Heart left ventricle (tissue), 16 donors: ENCODE data around the gene SPSB3. TPM values are rescaled to one million over a fixed set of nuclear protein-coding genes. Genes with fewer than 3 reads are reported as not detected.
A peak's percentile ranks its signal among the peaks of the same experiment; 100 is the strongest.

ENCODE experiments used
- ATAC-seq, 4 donors: fragments of 200-7000 bp; cut with Tn5 transposase; one replicate each; pipeline ENCODE4 v1.9.1; 2020 to 2022; ENCODE audit warnings: moderate library complexity in 4 of 4, mild to moderate bottlenecking in 3 of 4, moderate number of reproducible peaks in 1 of 4
- DNase-seq, 5 donors: peaks; one replicate each; pipeline ENCODE4 v3.0.0-alpha.2; 2020
- H3K27ac ChIP-seq, 12 donors: fragments of 200-600 bp; sonication (generic) in 4 of 12; one replicate each; pipeline versions ENCODE4 v1.5.0 to v1.8.0; 2016 to 2022; ENCODE audit warnings: mild to moderate bottlenecking in 2 of 12
- H3K27me3 ChIP-seq, 9 donors: fragments of 200-600 bp; sonication (generic) in 2 of 9; one replicate each; pipeline versions ENCODE4 v1.5.1 to v1.8.0; 2016 to 2022; ENCODE audit warnings: mild to moderate bottlenecking in 3 of 9
- H3K36me3 ChIP-seq, 9 donors: fragments of 200-600 bp; sonication (generic) in 2 of 9; one replicate each; pipeline versions ENCODE4 v1.5.0 to v1.8.0; 2018 to 2022; ENCODE audit warnings: mild to moderate bottlenecking in 2 of 9
- H3K4me1 ChIP-seq, 12 donors: fragments of 200-600 bp; sonication (generic) in 4 of 12; one replicate each; pipeline versions ENCODE4 v1.5.0 to v1.8.0; 2016 to 2022; ENCODE audit warnings: mild to moderate bottlenecking in 3 of 12
- H3K4me3 ChIP-seq, 12 donors: fragments of 200-600 bp; sonication (generic) in 4 of 12; one replicate each; pipeline versions ENCODE4 v1.5.0 to v1.8.0; 2017 to 2022; ENCODE audit warnings: mild to moderate bottlenecking in 9 of 12, moderate library complexity in 4 of 12
- H3K9me3 ChIP-seq, 12 donors: fragments of 200-600 bp; sonication (generic) in 4 of 12; one replicate each; pipeline versions ENCODE4 v1.5.0 to v1.8.0; 2016 to 2022; ENCODE audit warnings: mild to moderate bottlenecking in 1 of 12
- CTCF ChIP-seq, 12 donors: fragments of 200-600 bp; sonication (generic) in 4 of 12; IDR thresholded peaks; one replicate each; pipeline versions ENCODE4 v1.5.0 to v1.8.0; 2018 to 2022; ENCODE audit warnings: antibody characterized with exemption in 12 of 12, mild to moderate bottlenecking in 5 of 12
- POLR2A ChIP-seq, 2 donors: fragments of 450-650 bp; IDR thresholded peaks; one replicate each; pipeline ENCODE4 v1.6.1; 2017; ENCODE audit warnings: antibody characterized with exemption in 2 of 2, mild to moderate bottlenecking in 2 of 2, moderate library complexity in 2 of 2
- WGBS, 4 donors: extraction: QIAGEN DNeasy Blood & Tissue Kit in 2 of 4; methylation state at CpG; one replicate each; pipeline versions ENCODE4 v1.1.5 to v1.1.7; 2013 to 2018; 5-methylcytosine and 5-hydroxymethylcytosine counted together
- intact Hi-C, 10 donors: fragments of 100-400 bp; cut with DNase I; formaldehyde crosslinking; loops; one replicate each; pipeline versions ENCODE4 v1.11.1 to v1.14.2; 2022
- polyA plus RNA-seq, 2 donors: library from polyadenylated mRNA; stranded (reverse); fragments of 200-250 nt; gene quantifications; one replicate each; pipeline ENCODE4 v1.2.3, GENCODE V29; 2013
- total RNA-seq, 9 donors: library from RNA; depleted of rRNA in 2 of 9; stranded (reverse); fragments of >200 nt in 2 of 9; fragmentation: NEBNext Ultra II Directional in 3 of 9; extraction: Animal tissue kit (Norgen Biotek cat#: 25700) in 3 of 9; gene quantifications; one replicate each; pipeline versions ENCODE4 v1.1.0 to v1.2.4, GENCODE V29; 2016 to 2023
- donor health status: ischemic (EF 13 %, LVEDD 7.1; RV severe dilation, severe dysfunction).
- donor health status: healthy with polysubstance abuse.
- donor health status: DM: no; HTN: yes; CAD: no.
- donor health status: DM: no; HTN: no; CAD: no.
- donor health status: ischemic (EF 25% LVEDD 6.9; RV normal size, moderate dysfunction).
- donor health status: ischemic (EF 25% LVEDD 5.7; RV mildly dilated, moderate dysfunction).
- donor health status: healthy.
- donor health status: DM: yes; HTN: yes; CAD: no.
- donor health status: ischemic (EF 35%, LVEDD 5.7; RV mildly dilated, moderate dysfunction).
- donor health status: nonischemic (EF 11% LVEDD 7.7; RV severe dilation, severe dysfunction).
- donor health status: DM: yes; HTN: yes; CAD: no.
- donor health status: PGD.
- donor health status: ischemic (EF 29% LVEDD 5.4; RV normal size, mild dysfunction).
- donor health status: nonischemic (EF 23%, LVEDD 6.1; RV moderate dilation, normal function).

Gene SPSB3
- total and polyA plus RNA-seq, 11 donors, result 25.8 to 100 (median 32.4) TPM

GRCh38 chr16:1762196-1762878, 20.0 kb downstream of the SPSB3 start:
- intact Hi-C loops, result no loop called here
- TF ChIP-seq POLR2A (IDR thresholded peaks at IDR 0.05) (no peak), CTCF (IDR thresholded peaks at IDR 0.05) (no peak)
- H3K4me3 ChIP-seq, result no peak overlapping the region
- 91 to 95% (median 91%) methylated on average over 12 to 30 of the region's 30 CpGs for WGBS, 4 donors
- H3K4me1 ChIP-seq, result no peaks in the 10 kb centered on the region
- DNase-seq, result peak in 1 of 5 donors; percentile 8
- no peaks in the 10 kb centered on the region for H3K27me3 ChIP-seq
- no peaks in the 10 kb centered on the region for H3K9me3 ChIP-seq
- no peak overlapping the region for H3K27ac ChIP-seq
- peaks cover 0 to 92% (median 83%) of the 10 kb centered on the region in 9 donors for H3K36me3 ChIP-seq
- no peak for ATAC-seq

DNA sequence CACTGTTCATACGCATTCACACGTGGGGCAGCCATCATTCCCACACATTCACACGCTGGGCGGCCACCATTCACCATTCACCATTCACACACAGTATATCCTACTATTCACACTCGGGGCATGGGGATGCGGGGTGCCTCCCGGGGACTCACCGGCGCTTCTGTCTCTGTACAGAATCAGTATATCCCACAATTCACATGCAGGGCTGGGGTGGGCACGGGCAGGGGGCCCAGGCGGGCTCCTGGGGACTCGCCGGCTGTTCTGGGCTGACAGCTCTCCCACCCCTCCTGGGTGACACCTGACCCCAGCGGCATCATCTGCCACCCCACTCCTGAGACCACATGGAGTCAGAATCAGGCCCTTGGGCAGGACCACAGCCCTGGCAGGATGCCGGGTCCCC, 20.6 kb downstream of the SPSB3 start:
- WGBS, 4 donors, result 92 to 94% (median 92%) methylated on average over 14 to 15 of the region's 15 CpGs
- H3K4me1 ChIP-seq, result no peaks in the 10 kb centered on the region
- H3K36me3 ChIP-seq, result peaks cover 0 to 89% (median 78%) of the 10 kb centered on the region in 9 donors
- no peaks in the 10 kb centered on the region for H3K9me3 ChIP-seq
- no peak for TF ChIP-seq POLR2A (IDR thresholded peaks at IDR 0.05)
- no peak for TF ChIP-seq CTCF (IDR thresholded peaks at IDR 0.05)
- DNase-seq (peak in 1 of 5 donors; percentile 7), ATAC-seq (no peak)
- H3K27me3 ChIP-seq, result no peaks in the 10 kb centered on the region
- H3K27ac ChIP-seq, result no peak overlapping the region
- intact Hi-C loops, result no loop called here
- H3K4me3 ChIP-seq, result no peak overlapping the region

- ATAC-seq (no peak), DNase-seq (no peak)
- H3K4me1 ChIP-seq, result no peaks in the 10 kb centered on the region
- H3K9me3 ChIP-seq, result no peaks in the 10 kb centered on the region
- no peaks in the 10 kb centered on the region for H3K27me3 ChIP-seq
- peaks cover 0 to 80% (median 69%) of the 10 kb centered on the region in 9 donors for H3K36me3 ChIP-seq
- no peak overlapping the region for H3K4me3 ChIP-seq
- WGBS, 4 donors, result 85 to 94% (median 88%) methylated on average over 7 to 15 of the region's 15 CpGs
- no peak overlapping the region for H3K27ac ChIP-seq
- TF ChIP-seq POLR2A (IDR thresholded peaks at IDR 0.05) (no peak), CTCF (IDR thresholded peaks at IDR 0.05) (no peak)
- intact Hi-C loops, result no loop called here
Observed at GRCh38 chr16:1760911-1761310, 21.5 kb downstream of the SPSB3 start.

GRCh38 chr16:1759511-1759910, 22.9 kb downstream of the SPSB3 start:
- WGBS, 4 donors, result 96 to 100% (median 97%) methylated on average over 13 to 21 of the region's 21 CpGs
- TF ChIP-seq CTCF (IDR thresholded peaks at IDR 0.05) (no peak), POLR2A (IDR thresholded peaks at IDR 0.05) (no peak)
- Histone ChIP-seq H3K27me3 (no peaks in the 10 kb centered on the region), H3K4me3 (no peak overlapping the region), H3K4me1 (no peaks in the 10 kb centered on the region), H3K27ac (no peak overlapping the region), H3K36me3 (peaks cover 0 to 77% (median 66%) of the 10 kb centered on the region in 9 donors), H3K9me3 (no peaks in the 10 kb centered on the region)
- intact Hi-C loops, result no loop called here
- DNase-seq (no peak), ATAC-seq (no peak)
